Ramos (cell line): ENCODE measurements around the gene JSRP1.

Experiments used
- in situ Hi-C: fragments of 300-500 bp; cut with MboI; formaldehyde crosslinking; loops from one replicate; pipeline ENCODE4 v1.14.3; 2022; ENCODE audit warnings: low sequenced_read_pairs; ENCODE audit not compliant: unreplicated experiment

The JSRP1 gene

GRCh38 chr19:2268861-2269243, 12.6 kb upstream of the JSRP1 start:
- in situ Hi-C loops, result loop anchor here (10.0 kb wide), 1 partner anchor 346 kb away; no protein-coding TSS in a partner anchor

- in situ Hi-C loops, result loop anchor here (10.0 kb wide), 1 partner anchor 346 kb away; no protein-coding TSS in a partner anchor
Measured at GRCh38 chr19:2268480-2268830, 12.2 kb upstream of the JSRP1 start.

- in situ Hi-C loops, result loop anchor here (10.0 kb wide), 1 partner anchor 348 kb away; no protein-coding TSS in a partner anchor
Measured at GRCh38 chr19:2266183-2266993, 10.2 kb upstream of the JSRP1 start.

- in situ Hi-C loops, result loop anchor here (10.0 kb wide), 1 partner anchor 353 kb away; no protein-coding TSS in a partner anchor
Measured at GRCh38 chr19:2261438-2262172, 5.4 kb upstream of the JSRP1 start.

GRCh38 chr19:2260341-2260805, 4.2 kb upstream of the JSRP1 start:
- in situ Hi-C loops, result loop anchor here (10.0 kb wide), 1 partner anchor 354 kb away; no protein-coding TSS in a partner anchor

- in situ Hi-C loops, result loop anchor here (10.0 kb wide), 1 partner anchor 375 kb away; no protein-coding TSS in a partner anchor
Measured at GRCh38 chr19:2259336-2259735, 3.1 kb upstream of the JSRP1 start.

- in situ Hi-C loops, result loop anchor here (10.0 kb wide), 1 partner anchor 380 kb away; no protein-coding TSS in a partner anchor
Measured at GRCh38 chr19:2255112-2255845, 938 bp downstream of the JSRP1 start.

- in situ Hi-C loops, result loop anchor here (10.0 kb wide), 1 partner anchor 381 kb away; no protein-coding TSS in a partner anchor
Measured at GRCh38 chr19:2254064-2254872, 1.9 kb downstream of the JSRP1 start.

GRCh38 chr19:2253106-2254063, 2.8 kb downstream of the JSRP1 start:
- in situ Hi-C loops, result loop anchor here (10.0 kb wide), 1 partner anchor 381 kb away; no protein-coding TSS in a partner anchor

- in situ Hi-C loops, result loop anchor here (10.0 kb wide), 1 partner anchor 382 kb away; no protein-coding TSS in a partner anchor
Measured at GRCh38 chr19:2252797-2253105, 3.5 kb downstream of the JSRP1 start.

GRCh38 chr19:2252055-2252796, 4.0 kb downstream of the JSRP1 start:
- in situ Hi-C loops, result loop anchor here (10.0 kb wide), 1 partner anchor 383 kb away; no protein-coding TSS in a partner anchor

GRCh38 chr19:2251106-2252054, 4.8 kb downstream of the JSRP1 start:
- in situ Hi-C loops, result loop anchor here (10.0 kb wide), 1 partner anchor 383 kb away; no protein-coding TSS in a partner anchor

- in situ Hi-C loops, result loop anchor here (10.0 kb wide), 1 partner anchor 384 kb away; no protein-coding TSS in a partner anchor
Measured at GRCh38 chr19:2250766-2251105, 5.5 kb downstream of the JSRP1 start.

- in situ Hi-C loops, result loop anchor here (10.0 kb wide), 1 partner anchor 385 kb away; no protein-coding TSS in a partner anchor
Measured at GRCh38 chr19:2249880-2250765, 6.1 kb downstream of the JSRP1 start.
